Natural killer cell (primary cell): Measurements from ENCODE around the gene DCDC2. TPM values are rescaled to one million over a fixed set of nuclear protein-coding genes. Genes with fewer than 3 reads are reported as not detected.

ENCODE experiments used
- ATAC-seq, 3 donors: fragments of 150-1000 bp in 2 of 3; fragments of 200-7000 bp in 1 of 3; cut with Tn5 transposase; 1 replicate in 1 of 3; 2 replicates in 2 of 3; pipeline ENCODE4 v1.10.0; 2021; ENCODE audit warnings: mild to moderate bottlenecking in 2 of 3, moderate library complexity in 2 of 3
- DNase-seq, 2 donors: peaks; one replicate each; pipeline versions ENCODE4 v3.0.0 to v3.0.0-alpha.2; 2013 to 2021; ENCODE audit warnings: mixed read lengths in 1 of 2
- H3K27ac ChIP-seq: one replicate; pipeline ENCODE4 v1.5.1; 2013; ENCODE audit warnings: mild to moderate bottlenecking, low read length
- H3K27me3 ChIP-seq: one replicate; pipeline ENCODE4 v1.6.1; 2013; ENCODE audit warnings: low read length; ENCODE audit not compliant: control insufficient read depth, insufficient read depth
- H3K36me3 ChIP-seq: one replicate; pipeline ENCODE4 v1.6.1; 2013; ENCODE audit warnings: low read length; ENCODE audit not compliant: control insufficient read depth, insufficient read depth
- H3K4me1 ChIP-seq: one replicate; pipeline ENCODE4 v1.6.1; 2013; ENCODE audit warnings: low read length; ENCODE audit not compliant: control insufficient read depth, insufficient read depth
- H3K4me3 ChIP-seq: one replicate; pipeline ENCODE4 v1.5.1; 2013; ENCODE audit warnings: low read length
- H3K9me3 ChIP-seq: one replicate; pipeline ENCODE4 v1.6.1; 2013; ENCODE audit warnings: low read length; ENCODE audit not compliant: control insufficient read depth, insufficient read depth
- H3K27ac Mint-ChIP-seq, 2 donors: one replicate each; pipeline ENCODE4 v1.8.0; 2022; ENCODE audit warnings: mild to moderate bottlenecking in 2 of 2, mixed read lengths in 2 of 2, moderate library complexity in 1 of 2
- H3K27me3 Mint-ChIP-seq, 2 donors: one replicate each; pipeline ENCODE4 v1.8.0; 2022; ENCODE audit warnings: low read depth in 2 of 2, mixed read lengths in 2 of 2
- H3K36me3 Mint-ChIP-seq: one replicate; pipeline ENCODE4 v1.8.0; 2022; ENCODE audit warnings: mixed read lengths
- H3K4me1 Mint-ChIP-seq, 2 donors: one replicate each; pipeline ENCODE4 v1.8.0; 2022; ENCODE audit warnings: mixed read lengths in 2 of 2
- H3K4me3 Mint-ChIP-seq: one replicate; pipeline ENCODE4 v1.8.0; 2022; ENCODE audit warnings: mild to moderate bottlenecking, moderate library complexity, mixed read lengths
- H3K9me3 Mint-ChIP-seq, 2 donors: one replicate each; pipeline ENCODE4 v1.8.0; 2022; ENCODE audit warnings: mixed read lengths in 2 of 2
- CTCF ChIP-seq: fragments of 200-600 bp; IDR thresholded peaks from one replicate; pipeline ENCODE4 v1.8.0; 2022; ENCODE audit warnings: antibody characterized with exemption
- WGBS: methylation state at CpG from one replicate; pipeline ENCODE4 v1.1.7; 2013; ENCODE audit warnings: missing lambda C conversion rate; ENCODE audit not compliant: insufficient coverage; 5-methylcytosine and 5-hydroxymethylcytosine counted together
- intact Hi-C: fragments of 100-400 bp; cut with micrococcal nuclease; formaldehyde crosslinking; loops from one replicate; pipeline ENCODE4 v1.14.2; 2022
- total RNA-seq, 4 donors: library from RNA; stranded (reverse); fragments of 120-200 nt in 1 of 4; gene quantifications; one replicate each; pipeline versions ENCODE4 v1.2.3 to v1.2.4, GENCODE V29; 2013 to 2022

The DCDC2 gene
- total RNA-seq, 3 donors from 2014 or later (not counting 1 experiment from before 2014, with no cell fraction given) = not detected

- no peaks in the 10 kb centered on the region for H3K36me3 ChIP-seq
- Mint-ChIP-seq H3K27me3 (peaks cover 4 to 21% of the 10 kb centered on the region in 2 donors), H3K4me1 (no peaks in the 10 kb centered on the region), H3K27ac (no peak overlapping the region), H3K36me3 (no peaks in the 10 kb centered on the region), H3K4me3 (no peak overlapping the region), H3K9me3 (peaks cover 0 to 2% of the 10 kb centered on the region in 2 donors)
- 100% methylated on average over 1 of the region's 1 CpG for WGBS
- no peak for DNase-seq
- ATAC-seq = no peak
- intact Hi-C loops = no loop called here
- no peaks in the 10 kb centered on the region for H3K27me3 ChIP-seq
- no peaks in the 10 kb centered on the region for H3K4me1 ChIP-seq
- no peaks in the 10 kb centered on the region for H3K9me3 ChIP-seq
- H3K27ac ChIP-seq = no peak overlapping the region
- H3K4me3 ChIP-seq = no peak overlapping the region
- no peak for TF ChIP-seq CTCF
These were observed 160.0 kb downstream of the DCDC2 start for GRCh38 chr6:24197892-24198291.

- WGBS = 94% methylated on average over 3 of the region's 3 CpGs
- ATAC-seq (no peak), DNase-seq (no peak)
- no peak overlapping the region for H3K27ac ChIP-seq
- Mint-ChIP-seq H3K9me3 (peaks cover 0 to 2% of the 10 kb centered on the region in 2 donors), H3K4me1 (no peaks in the 10 kb centered on the region), H3K36me3 (no peaks in the 10 kb centered on the region), H3K27ac (no peak overlapping the region), H3K27me3 (peaks cover 8 to 38% of the 10 kb centered on the region in 2 donors), H3K4me3 (no peak overlapping the region)
- H3K36me3 ChIP-seq = no peaks in the 10 kb centered on the region
- TF ChIP-seq CTCF = no peak
- H3K27me3 ChIP-seq = no peaks in the 10 kb centered on the region
- no peaks in the 10 kb centered on the region for H3K4me1 ChIP-seq
- no peak overlapping the region for H3K4me3 ChIP-seq
- no peaks in the 10 kb centered on the region for H3K9me3 ChIP-seq
- intact Hi-C loops = no loop called here
These were observed 161.8 kb downstream of the DCDC2 start for GRCh38 chr6:24195836-24196597.

GRCh38 chr6:24194978-24195700 lies 162.7 kb downstream of the DCDC2 start:
- no peak overlapping the region for H3K4me3 ChIP-seq
- no peaks in the 10 kb centered on the region for H3K9me3 ChIP-seq
- Mint-ChIP-seq H3K9me3 (peaks cover 0 to 2% of the 10 kb centered on the region in 2 donors), H3K4me1 (no peaks in the 10 kb centered on the region), H3K27me3 (peaks cover 8 to 32% of the 10 kb centered on the region in 2 donors), H3K36me3 (no peaks in the 10 kb centered on the region), H3K4me3 (no peak overlapping the region), H3K27ac (no peak overlapping the region)
- no peaks in the 10 kb centered on the region for H3K27me3 ChIP-seq
- H3K4me1 ChIP-seq = no peaks in the 10 kb centered on the region
- H3K27ac ChIP-seq = no peak overlapping the region
- H3K36me3 ChIP-seq = no peaks in the 10 kb centered on the region
- intact Hi-C loops = no loop called here
- WGBS = 87% methylated on average over 2 of the region's 2 CpGs
- TF ChIP-seq CTCF = no peak
- DNase-seq = no peak
- no peak for ATAC-seq
